ENCODE data around the gene GAL3ST2. TPM values are rescaled to one million over a fixed set of nuclear protein-coding genes. Genes with fewer than 3 reads are reported as not detected.

The GAL3ST2 gene
- total and polyA plus RNA-seq, 4 donors: 0.03 to 0.33 (median 0.23) TPM; not detected in 1

DNA sequence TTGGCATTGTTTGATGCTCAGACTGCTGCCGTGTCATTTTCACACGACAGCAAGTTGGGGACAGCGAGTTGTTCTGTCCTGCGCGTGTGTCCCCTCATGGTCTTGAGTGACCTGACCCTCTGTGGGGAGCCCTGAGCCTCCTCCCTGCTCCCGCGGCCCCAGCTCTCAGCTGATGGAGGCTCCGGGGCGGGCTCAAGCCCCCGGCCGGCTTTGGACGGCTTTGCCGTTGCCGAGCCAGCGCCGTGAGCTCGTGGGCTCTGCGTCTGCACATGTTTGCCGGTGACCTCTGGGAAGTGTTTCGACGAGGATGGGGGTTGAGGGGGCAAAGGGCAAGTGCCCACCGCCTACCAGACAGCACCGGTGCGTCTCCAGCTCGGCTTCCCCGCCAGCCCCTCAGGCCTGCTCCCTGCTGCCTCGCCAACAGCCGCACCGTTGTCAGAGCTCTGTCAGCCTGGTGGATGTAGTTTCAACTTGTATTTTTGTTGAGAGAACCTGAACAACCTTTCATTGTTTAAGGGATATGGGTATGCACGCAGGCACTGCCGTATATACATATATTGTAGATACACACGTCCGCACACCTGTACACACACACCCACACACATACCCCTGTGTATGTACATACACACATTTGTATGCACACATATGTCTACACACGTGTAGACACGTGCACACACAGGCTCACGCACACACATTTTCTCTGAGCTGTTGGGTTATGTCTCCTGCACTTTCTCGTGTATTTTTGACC is 68.4 kb downstream of the GAL3ST2 start:
- no peak overlapping the region for H3K27ac ChIP-seq (ENCODE audit: low read depth in 1 of 2, low read length in 2 of 2)
- DNase-seq (ENCODE audit: low spot score): no peak
- no peak overlapping the region for H3K4me3 ChIP-seq (ENCODE audit: low read depth in 1 of 3, low read length in 3 of 3)

More for the DNA sequence above, 68.4 kb downstream of the GAL3ST2 start:
- Histone ChIP-seq H3K4me1 (ENCODE audit: control insufficient read depth in 4 of 4, insufficient read depth in 4 of 4, low read length in 3 of 4) (peaks cover 0 to 12% (median 4%) of the 10 kb centered on the region in 4 donors), H3K27me3 (ENCODE audit: control insufficient read depth in 4 of 4, insufficient read depth in 4 of 4, low read length in 3 of 4) (no peaks in the 10 kb centered on the region), H3K36me3 (ENCODE audit: control insufficient read depth in 4 of 4, insufficient read depth in 3 of 4, low read depth in 1 of 4, low read length in 3 of 4) (no peaks in the 10 kb centered on the region), H3K9me3 (ENCODE audit: control insufficient read depth in 4 of 4, low read length in 3 of 4) (no peaks in the 10 kb centered on the region), H3K9ac (ENCODE audit: low read depth in 1 of 2, low read length in 2 of 2) (peak overlapping the region in 1 of 2 donors; percentile 28)
- 67% methylated on average over 37 of the region's 37 CpGs for WGBS
- no peak for TF ChIP-seq HNF4A (conservative IDR thresholded peaks at IDR 0.05)
- TF ChIP-seq SP1 (IDR thresholded peaks at IDR 0.05): no peak
- no peak for TF ChIP-seq TAF1 (conservative IDR thresholded peaks at IDR 0.05)
- TF ChIP-seq RXRA (IDR thresholded peaks at IDR 0.05): no peak
- no peak for TF ChIP-seq NR2F2 (IDR thresholded peaks at IDR 0.05)
- TF ChIP-seq GABPA (IDR thresholded peaks at IDR 0.05 in 1 of 2, conservative IDR thresholded peaks at IDR 0.05 in 1 of 2): no peak
- TF ChIP-seq YY1 (IDR thresholded peaks at IDR 0.05): no peak
- no peak for TF ChIP-seq HNF4G (IDR thresholded peaks at IDR 0.05)
- TF ChIP-seq, protein P1, sequence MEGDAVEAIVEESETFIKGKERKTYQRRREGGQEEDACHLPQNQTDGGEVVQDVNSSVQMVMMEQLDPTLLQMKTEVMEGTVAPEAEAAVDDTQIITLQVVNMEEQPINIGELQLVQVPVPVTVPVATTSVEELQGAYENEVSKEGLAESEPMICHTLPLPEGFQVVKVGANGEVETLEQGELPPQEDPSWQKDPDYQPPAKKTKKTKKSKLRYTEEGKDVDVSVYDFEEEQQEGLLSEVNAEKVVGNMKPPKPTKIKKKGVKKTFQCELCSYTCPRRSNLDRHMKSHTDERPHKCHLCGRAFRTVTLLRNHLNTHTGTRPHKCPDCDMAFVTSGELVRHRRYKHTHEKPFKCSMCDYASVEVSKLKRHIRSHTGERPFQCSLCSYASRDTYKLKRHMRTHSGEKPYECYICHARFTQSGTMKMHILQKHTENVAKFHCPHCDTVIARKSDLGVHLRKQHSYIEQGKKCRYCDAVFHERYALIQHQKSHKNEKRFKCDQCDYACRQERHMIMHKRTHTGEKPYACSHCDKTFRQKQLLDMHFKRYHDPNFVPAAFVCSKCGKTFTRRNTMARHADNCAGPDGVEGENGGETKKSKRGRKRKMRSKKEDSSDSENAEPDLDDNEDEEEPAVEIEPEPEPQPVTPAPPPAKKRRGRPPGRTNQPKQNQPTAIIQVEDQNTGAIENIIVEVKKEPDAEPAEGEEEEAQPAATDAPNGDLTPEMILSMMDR (IDR thresholded peaks at IDR 0.05; ENCODE audit: low read depth, low read length, missing input control): no peak
- TF ChIP-seq, protein P2, sequence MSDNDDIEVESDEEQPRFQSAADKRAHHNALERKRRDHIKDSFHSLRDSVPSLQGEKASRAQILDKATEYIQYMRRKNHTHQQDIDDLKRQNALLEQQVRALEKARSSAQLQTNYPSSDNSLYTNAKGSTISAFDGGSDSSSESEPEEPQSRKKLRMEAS (IDR thresholded peaks at IDR 0.05): no peak
- no peak for TF ChIP-seq FOXA2 (IDR thresholded peaks at IDR 0.05)
- TF ChIP-seq, protein P3, sequence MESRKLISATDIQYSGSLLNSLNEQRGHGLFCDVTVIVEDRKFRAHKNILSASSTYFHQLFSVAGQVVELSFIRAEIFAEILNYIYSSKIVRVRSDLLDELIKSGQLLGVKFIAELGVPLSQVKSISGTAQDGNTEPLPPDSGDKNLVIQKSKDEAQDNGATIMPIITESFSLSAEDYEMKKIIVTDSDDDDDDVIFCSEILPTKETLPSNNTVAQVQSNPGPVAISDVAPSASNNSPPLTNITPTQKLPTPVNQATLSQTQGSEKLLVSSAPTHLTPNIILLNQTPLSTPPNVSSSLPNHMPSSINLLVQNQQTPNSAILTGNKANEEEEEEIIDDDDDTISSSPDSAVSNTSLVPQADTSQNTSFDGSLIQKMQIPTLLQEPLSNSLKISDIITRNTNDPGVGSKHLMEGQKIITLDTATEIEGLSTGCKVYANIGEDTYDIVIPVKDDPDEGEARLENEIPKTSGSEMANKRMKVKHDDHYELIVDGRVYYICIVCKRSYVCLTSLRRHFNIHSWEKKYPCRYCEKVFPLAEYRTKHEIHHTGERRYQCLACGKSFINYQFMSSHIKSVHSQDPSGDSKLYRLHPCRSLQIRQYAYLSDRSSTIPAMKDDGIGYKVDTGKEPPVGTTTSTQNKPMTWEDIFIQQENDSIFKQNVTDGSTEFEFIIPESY (IDR thresholded peaks at IDR 0.05): no peak
- TF ChIP-seq, protein P4, sequence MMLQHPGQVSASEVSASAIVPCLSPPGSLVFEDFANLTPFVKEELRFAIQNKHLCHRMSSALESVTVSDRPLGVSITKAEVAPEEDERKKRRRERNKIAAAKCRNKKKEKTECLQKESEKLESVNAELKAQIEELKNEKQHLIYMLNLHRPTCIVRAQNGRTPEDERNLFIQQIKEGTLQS (IDR thresholded peaks at IDR 0.05): no peak
- TF ChIP-seq EGR1 (IDR thresholded peaks at IDR 0.05; ENCODE audit: low read depth in 2 of 2): no peak
- no peak for TF ChIP-seq JUND (IDR thresholded peaks at IDR 0.05)
- no peak for TF ChIP-seq RAD21 (IDR thresholded peaks at IDR 0.05)
- TF ChIP-seq, protein P5, sequence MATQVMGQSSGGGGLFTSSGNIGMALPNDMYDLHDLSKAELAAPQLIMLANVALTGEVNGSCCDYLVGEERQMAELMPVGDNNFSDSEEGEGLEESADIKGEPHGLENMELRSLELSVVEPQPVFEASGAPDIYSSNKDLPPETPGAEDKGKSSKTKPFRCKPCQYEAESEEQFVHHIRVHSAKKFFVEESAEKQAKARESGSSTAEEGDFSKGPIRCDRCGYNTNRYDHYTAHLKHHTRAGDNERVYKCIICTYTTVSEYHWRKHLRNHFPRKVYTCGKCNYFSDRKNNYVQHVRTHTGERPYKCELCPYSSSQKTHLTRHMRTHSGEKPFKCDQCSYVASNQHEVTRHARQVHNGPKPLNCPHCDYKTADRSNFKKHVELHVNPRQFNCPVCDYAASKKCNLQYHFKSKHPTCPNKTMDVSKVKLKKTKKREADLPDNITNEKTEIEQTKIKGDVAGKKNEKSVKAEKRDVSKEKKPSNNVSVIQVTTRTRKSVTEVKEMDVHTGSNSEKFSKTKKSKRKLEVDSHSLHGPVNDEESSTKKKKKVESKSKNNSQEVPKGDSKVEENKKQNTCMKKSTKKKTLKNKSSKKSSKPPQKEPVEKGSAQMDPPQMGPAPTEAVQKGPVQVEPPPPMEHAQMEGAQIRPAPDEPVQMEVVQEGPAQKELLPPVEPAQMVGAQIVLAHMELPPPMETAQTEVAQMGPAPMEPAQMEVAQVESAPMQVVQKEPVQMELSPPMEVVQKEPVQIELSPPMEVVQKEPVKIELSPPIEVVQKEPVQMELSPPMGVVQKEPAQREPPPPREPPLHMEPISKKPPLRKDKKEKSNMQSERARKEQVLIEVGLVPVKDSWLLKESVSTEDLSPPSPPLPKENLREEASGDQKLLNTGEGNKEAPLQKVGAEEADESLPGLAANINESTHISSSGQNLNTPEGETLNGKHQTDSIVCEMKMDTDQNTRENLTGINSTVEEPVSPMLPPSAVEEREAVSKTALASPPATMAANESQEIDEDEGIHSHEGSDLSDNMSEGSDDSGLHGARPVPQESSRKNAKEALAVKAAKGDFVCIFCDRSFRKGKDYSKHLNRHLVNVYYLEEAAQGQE (IDR thresholded peaks at IDR 0.05): no peak
- no peak for TF ChIP-seq FOXA1 (IDR thresholded peaks at IDR 0.05)
